Measurements from ENCODE around the gene SLC24A3. TPM values are rescaled to one million over a fixed set of nuclear protein-coding genes. Genes with fewer than 3 reads are reported as not detected.

SLC24A3 gene
- polyA plus RNA-seq, 1 donor (not counting 4 experiments of a cell fraction or from before 2014, with no cell fraction given), result 0.17 TPM

GRCh38 chr20:19695081-19695480 lies 482.6 kb downstream of the SLC24A3 start:
- Histone ChIP-seq H3K27me3 (ENCODE audit: control insufficient read depth, extremely low read depth, insufficient read depth, low read length) (no peaks in the 10 kb centered on the region), H2AFZ (ENCODE audit: control insufficient read depth, low read length) (no peak overlapping the region)

GRCh38 chr20:19696620-19697019 lies 484.2 kb downstream of the SLC24A3 start:
- no peak overlapping the region for H3K4me3 ChIP-seq (ENCODE audit: control insufficient read depth in 2 of 3, extremely low read depth in 1 of 3, insufficient read depth in 2 of 3, low read depth in 1 of 3, low read length in 3 of 3)
- H3K27me3 ChIP-seq (ENCODE audit: control insufficient read depth, extremely low read depth, insufficient read depth, low read length), result no peaks in the 10 kb centered on the region
- no peak overlapping the region for H3K4me2 ChIP-seq (ENCODE audit: control insufficient read depth, extremely low read depth, insufficient read depth, low read depth, low read length)
- dilution Hi-C loops (cut with MboI; ENCODE audit: extremely low pct_ligation_motif_present, low sequenced_read_pairs), result no loop called here
- no peaks in the 10 kb centered on the region for H3K79me2 ChIP-seq (ENCODE audit: control insufficient read depth, insufficient read depth, low read length)
- no peak for FAIRE-seq
- no peaks in the 10 kb centered on the region for H3K36me3 ChIP-seq (ENCODE audit: control insufficient read depth in 2 of 2, extremely low read depth in 1 of 2, insufficient read depth in 2 of 2, low read length in 2 of 2)
- no peak overlapping the region for H3K9ac ChIP-seq (ENCODE audit: control insufficient read depth, extremely low read depth, insufficient read depth, low read length)
- no peak overlapping the region for H3K27ac ChIP-seq (ENCODE audit: control insufficient read depth, insufficient read depth, low read length)
- no peaks in the 10 kb centered on the region for H4K20me1 ChIP-seq (ENCODE audit: control insufficient read depth, extremely low read depth, insufficient read depth, low read length)
- H3K9me1 ChIP-seq (ENCODE audit: control insufficient read depth, extremely low read depth, insufficient read depth, low read length), result no peaks in the 10 kb centered on the region
- peaks cover 24% of the 10 kb centered on the region for H3K4me1 ChIP-seq (ENCODE audit: control insufficient read depth, extremely low read depth, insufficient read depth, low read length)
- H2AFZ ChIP-seq (ENCODE audit: control insufficient read depth, low read length), result no peak overlapping the region
- TF ChIP-seq CTCF (optimal IDR thresholded peaks at IDR 0.05 in 1 of 3, IDR thresholded peaks at IDR 0.05 in 1 of 3, conservative IDR thresholded peaks at IDR 0.05 in 1 of 3; ENCODE audit: extremely low read depth in 1 of 3, insufficient read depth in 2 of 3, low read length in 3 of 3), result no peak
- no peak for TF ChIP-seq EZH2 (IDR thresholded peaks at IDR 0.05; ENCODE audit: low read length)
- no peak for DNase-seq (ENCODE audit: low read depth, low spot score)
- H3K9me3 ChIP-seq (ENCODE audit: control insufficient read depth, low read depth, low read length), result peaks cover 2% of the 10 kb centered on the region

More at GRCh38 chr20:19695081-19695480, 482.6 kb downstream of the SLC24A3 start:
- Histone ChIP-seq H3K9ac (ENCODE audit: control insufficient read depth, extremely low read depth, insufficient read depth, low read length) (no peak overlapping the region), H3K4me1 (ENCODE audit: control insufficient read depth, extremely low read depth, insufficient read depth, low read length) (peaks cover 23% of the 10 kb centered on the region), H3K9me1 (ENCODE audit: control insufficient read depth, extremely low read depth, insufficient read depth, low read length) (no peaks in the 10 kb centered on the region), H3K79me2 (ENCODE audit: control insufficient read depth, insufficient read depth, low read length) (no peaks in the 10 kb centered on the region), H3K9me3 (ENCODE audit: control insufficient read depth, low read depth, low read length) (peaks cover 2% of the 10 kb centered on the region), H3K4me2 (ENCODE audit: control insufficient read depth, extremely low read depth, insufficient read depth, low read depth, low read length) (no peak overlapping the region), H3K27ac (ENCODE audit: control insufficient read depth, insufficient read depth, low read length) (no peak overlapping the region), H4K20me1 (ENCODE audit: control insufficient read depth, extremely low read depth, insufficient read depth, low read length) (no peaks in the 10 kb centered on the region), H3K36me3 (ENCODE audit: control insufficient read depth in 2 of 2, extremely low read depth in 1 of 2, insufficient read depth in 2 of 2, low read length in 2 of 2) (no peaks in the 10 kb centered on the region), H3K4me3 (ENCODE audit: control insufficient read depth in 2 of 3, extremely low read depth in 1 of 3, insufficient read depth in 2 of 3, low read depth in 1 of 3, low read length in 3 of 3) (no peak overlapping the region)
- DNase-seq (ENCODE audit: low read depth, low spot score) (no peak), FAIRE-seq (no peak)
- dilution Hi-C loops (cut with MboI; ENCODE audit: extremely low pct_ligation_motif_present, low sequenced_read_pairs), result no loop called here
- TF ChIP-seq EZH2 (IDR thresholded peaks at IDR 0.05; ENCODE audit: low read length) (no peak), CTCF (optimal IDR thresholded peaks at IDR 0.05 in 1 of 3, IDR thresholded peaks at IDR 0.05 in 1 of 3, conservative IDR thresholded peaks at IDR 0.05 in 1 of 3; ENCODE audit: extremely low read depth in 1 of 3, insufficient read depth in 2 of 3, low read length in 3 of 3) (no peak)
